ENCODE data around the gene TAF1D.
A peak's percentile ranks its signal among the peaks of the same experiment; 100 is the strongest.

TAF1D gene

DNA sequence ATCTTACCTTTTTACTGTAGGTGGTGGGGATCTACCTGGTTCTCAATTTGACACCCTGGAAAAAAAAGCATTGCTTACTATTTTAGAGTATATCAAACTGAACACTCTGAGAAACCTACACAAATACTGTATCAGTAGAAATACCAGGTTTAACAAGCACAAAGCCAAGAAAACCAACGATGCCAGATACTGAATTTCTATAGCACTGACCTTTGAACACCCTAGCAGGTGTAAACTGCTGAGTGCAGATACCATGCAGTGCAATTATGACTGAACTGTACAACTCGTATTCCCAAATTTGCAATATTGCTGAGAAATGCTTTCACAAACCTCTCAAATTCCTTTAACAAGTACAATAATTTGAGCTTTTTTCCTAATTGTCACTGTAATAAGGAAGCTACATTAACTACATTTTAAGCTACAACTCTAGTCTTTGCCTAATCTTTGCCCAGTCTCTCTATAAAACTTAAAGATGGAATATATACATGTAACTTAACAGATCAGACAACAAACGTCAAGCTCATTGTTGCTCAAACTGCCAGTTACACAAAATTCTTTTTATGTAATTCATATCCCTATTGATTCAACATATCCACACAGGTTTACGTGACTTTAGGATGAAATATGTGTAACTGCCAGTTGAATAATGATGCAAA, 8.9 kb downstream of the TAF1D start:
- H3K4me3 ChIP-seq (ENCODE audit: low read depth, low read length), result no peak overlapping the region
- TF ChIP-seq, protein P1, sequence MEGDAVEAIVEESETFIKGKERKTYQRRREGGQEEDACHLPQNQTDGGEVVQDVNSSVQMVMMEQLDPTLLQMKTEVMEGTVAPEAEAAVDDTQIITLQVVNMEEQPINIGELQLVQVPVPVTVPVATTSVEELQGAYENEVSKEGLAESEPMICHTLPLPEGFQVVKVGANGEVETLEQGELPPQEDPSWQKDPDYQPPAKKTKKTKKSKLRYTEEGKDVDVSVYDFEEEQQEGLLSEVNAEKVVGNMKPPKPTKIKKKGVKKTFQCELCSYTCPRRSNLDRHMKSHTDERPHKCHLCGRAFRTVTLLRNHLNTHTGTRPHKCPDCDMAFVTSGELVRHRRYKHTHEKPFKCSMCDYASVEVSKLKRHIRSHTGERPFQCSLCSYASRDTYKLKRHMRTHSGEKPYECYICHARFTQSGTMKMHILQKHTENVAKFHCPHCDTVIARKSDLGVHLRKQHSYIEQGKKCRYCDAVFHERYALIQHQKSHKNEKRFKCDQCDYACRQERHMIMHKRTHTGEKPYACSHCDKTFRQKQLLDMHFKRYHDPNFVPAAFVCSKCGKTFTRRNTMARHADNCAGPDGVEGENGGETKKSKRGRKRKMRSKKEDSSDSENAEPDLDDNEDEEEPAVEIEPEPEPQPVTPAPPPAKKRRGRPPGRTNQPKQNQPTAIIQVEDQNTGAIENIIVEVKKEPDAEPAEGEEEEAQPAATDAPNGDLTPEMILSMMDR (IDR thresholded peaks at IDR 0.05; ENCODE audit: low read depth, low read length), result no peak
- TF ChIP-seq MYC (IDR thresholded peaks at IDR 0.05; ENCODE audit: low read depth, low read length) (no peak), POLR2A (IDR thresholded peaks at IDR 0.05; ENCODE audit: extremely low read depth, insufficient read length) (no peak)
- TF ChIP-seq, protein P2, sequence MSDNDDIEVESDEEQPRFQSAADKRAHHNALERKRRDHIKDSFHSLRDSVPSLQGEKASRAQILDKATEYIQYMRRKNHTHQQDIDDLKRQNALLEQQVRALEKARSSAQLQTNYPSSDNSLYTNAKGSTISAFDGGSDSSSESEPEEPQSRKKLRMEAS (IDR thresholded peaks at IDR 0.05; ENCODE audit: low read depth, low read length), result no peak
- DNase-seq (ENCODE audit: low read depth), result no peak

DNA sequence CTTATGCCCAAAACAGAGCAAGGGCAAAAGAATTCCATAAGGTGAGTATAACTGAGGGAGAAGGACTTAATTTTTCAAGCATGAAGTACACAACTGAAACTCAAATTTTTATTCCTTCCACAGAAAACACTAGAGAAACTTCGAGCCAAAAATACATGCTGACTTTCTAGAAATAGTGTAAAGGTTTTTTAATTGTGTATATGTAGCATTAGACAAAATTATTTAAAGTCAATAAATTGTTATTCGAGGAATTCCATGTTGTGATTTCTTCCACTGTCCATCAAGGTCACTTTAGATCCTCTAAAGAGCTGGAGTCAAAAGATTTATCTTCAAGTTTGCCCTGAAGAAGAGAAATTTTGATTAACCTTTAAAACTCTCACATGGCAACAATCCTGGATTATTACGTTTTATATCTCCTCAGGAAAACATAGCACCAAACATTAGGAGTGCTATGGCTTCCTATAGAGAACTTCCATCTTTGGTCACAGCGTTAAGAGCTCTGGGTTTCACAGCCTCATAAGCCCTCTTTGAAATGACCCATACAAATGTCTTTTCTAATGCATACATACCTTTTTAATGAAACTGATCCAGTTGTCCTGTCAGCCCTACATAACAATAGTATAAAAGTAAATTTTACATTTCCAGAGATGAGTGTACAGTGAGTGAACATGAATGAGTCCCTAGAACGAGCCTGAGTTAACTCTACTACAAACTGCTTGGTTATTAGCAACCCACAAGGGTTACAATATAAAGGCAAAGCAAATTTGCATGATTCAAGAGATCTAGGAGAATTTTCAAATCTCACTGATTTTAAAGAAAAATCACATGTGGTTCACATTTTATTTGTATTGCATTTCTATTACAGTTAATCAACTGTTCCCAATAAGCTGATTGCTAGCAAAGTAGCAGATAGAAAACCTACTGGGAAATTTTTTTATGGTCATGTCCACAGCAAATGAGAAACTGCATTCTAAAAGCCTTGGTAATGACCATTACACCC, 10.9 kb downstream of the TAF1D start:
- TF ChIP-seq POLR2A (IDR thresholded peaks at IDR 0.05; ENCODE audit: extremely low read depth, insufficient read length) (no peak), MYC (IDR thresholded peaks at IDR 0.05; ENCODE audit: low read depth, low read length) (no peak)
- TF ChIP-seq, protein P1 (IDR thresholded peaks at IDR 0.05; ENCODE audit: low read depth, low read length), result no peak
- TF ChIP-seq, protein P2 (IDR thresholded peaks at IDR 0.05; ENCODE audit: low read depth, low read length), result no peak
- no peak overlapping the region for H3K4me3 ChIP-seq (ENCODE audit: low read depth, low read length)
- DNase-seq (ENCODE audit: low read depth), result no peak

DNA sequence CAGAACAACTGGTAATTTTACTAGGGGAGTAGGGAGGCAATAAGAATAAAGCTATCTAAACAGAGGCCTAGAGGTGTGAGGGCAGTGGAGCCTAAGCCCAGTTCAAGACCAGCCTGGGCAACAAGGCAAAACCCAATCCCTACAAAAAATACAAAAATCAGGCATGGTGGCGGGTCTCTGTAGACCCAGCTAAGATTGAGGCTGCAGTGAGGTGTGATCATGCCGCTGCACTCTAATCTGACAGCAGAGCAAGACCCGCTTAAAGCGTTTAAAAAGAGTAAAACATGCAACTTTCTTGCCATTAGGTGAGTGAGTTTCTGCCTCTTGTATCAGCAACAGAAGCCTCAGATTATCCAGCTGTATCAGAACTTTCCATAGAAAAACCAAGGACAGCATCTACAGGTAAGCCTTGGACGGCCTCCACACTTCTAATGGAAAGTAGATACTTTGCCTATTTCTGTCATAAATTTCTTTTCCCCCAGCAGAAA, 12.1 kb downstream of the TAF1D start:
- peak; percentile 41 for TF ChIP-seq POLR2A (IDR thresholded peaks at IDR 0.05; ENCODE audit: extremely low read depth, insufficient read length)
- TF ChIP-seq, protein P2 (IDR thresholded peaks at IDR 0.05; ENCODE audit: low read depth, low read length), result no peak
- H3K4me3 ChIP-seq (ENCODE audit: low read depth, low read length), result no peak overlapping the region
- no peak for DNase-seq (ENCODE audit: low read depth)

DNA sequence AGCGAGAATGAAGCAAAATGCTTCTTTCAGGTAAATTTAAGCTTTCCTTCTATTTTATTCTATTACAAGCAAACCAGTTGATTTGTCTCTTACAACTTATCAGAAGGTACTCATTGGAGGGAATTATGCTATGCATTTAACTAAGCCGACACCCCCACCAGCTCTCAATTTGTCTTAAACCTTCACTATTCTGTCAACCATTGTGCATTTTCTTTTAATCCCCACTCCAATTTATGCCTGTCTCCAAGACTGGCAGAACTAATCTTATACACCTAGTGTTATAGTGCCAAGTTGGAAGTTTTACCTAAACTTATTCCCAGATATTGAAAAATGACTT, 12.5 kb downstream of the TAF1D start:
- no peak for TF ChIP-seq POLR2A (IDR thresholded peaks at IDR 0.05; ENCODE audit: extremely low read depth, insufficient read length)
- TF ChIP-seq, protein P2 (IDR thresholded peaks at IDR 0.05; ENCODE audit: low read depth, low read length), result no peak
- TF ChIP-seq, protein P1 (IDR thresholded peaks at IDR 0.05; ENCODE audit: low read depth, low read length), result no peak
- TF ChIP-seq MYC (IDR thresholded peaks at IDR 0.05; ENCODE audit: low read depth, low read length), result no peak
- no peak overlapping the region for H3K4me3 ChIP-seq (ENCODE audit: low read depth, low read length)
- no peak for DNase-seq (ENCODE audit: low read depth)

DNA sequence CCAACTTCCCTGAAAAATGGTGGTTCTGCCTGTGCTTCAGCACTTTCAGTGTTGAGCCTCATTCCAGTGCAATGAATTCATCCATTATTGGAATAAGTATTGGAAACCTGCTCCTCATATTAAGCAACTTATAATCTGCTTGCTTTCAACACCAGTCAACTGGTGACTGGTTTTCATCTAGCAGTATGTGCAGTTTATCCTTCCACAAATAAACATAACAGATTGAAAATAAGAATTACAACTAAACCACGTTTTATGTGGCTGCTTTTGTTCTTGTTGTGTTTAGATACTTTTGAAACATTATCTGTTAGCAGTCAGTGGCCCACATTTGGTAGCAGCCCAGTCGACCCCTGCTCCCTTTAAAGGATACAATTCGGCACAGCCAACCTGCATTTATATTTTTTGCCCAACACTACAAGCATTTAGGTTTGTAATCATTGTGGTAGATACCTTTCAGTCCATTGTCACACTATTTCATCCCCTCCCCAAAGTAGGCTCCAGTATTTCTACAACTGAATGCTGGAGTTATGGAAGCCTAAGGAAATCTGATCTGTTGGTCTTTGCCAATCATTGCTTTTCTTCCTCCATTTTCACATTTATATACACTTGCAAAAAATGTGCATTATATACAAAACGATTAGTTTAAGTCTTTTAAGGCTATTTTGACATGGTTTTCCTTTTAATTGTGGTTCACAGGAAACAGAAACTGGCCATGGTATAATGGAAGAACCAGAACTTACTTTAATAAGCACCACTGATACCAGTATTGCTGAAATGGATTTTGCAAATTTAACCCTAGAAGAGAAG, 13.1 kb downstream of the TAF1D start:
- DNase-seq (ENCODE audit: low read depth), result peak; percentile 48
- no peak overlapping the region for H3K4me3 ChIP-seq (ENCODE audit: low read depth, low read length)
- TF ChIP-seq, protein P2 (IDR thresholded peaks at IDR 0.05; ENCODE audit: low read depth, low read length), result no peak

DNA sequence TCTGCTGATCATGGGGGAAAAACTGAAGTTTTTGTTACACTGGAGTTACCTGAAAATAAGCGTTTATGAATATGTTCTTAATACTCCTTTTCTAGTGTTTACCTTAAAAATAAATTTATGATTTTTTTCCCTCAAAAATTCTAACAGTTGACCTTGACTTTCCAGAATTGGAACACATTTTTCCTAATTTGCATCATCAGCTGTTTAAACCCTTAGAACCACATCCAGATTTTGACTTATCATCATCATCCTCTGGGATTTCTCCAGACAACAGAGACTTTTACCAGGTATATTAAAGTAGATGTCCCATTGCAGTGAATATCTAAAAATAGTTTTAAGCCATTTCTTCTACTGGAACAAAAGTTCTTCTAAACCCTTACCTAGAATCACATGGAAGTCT, 17.2 kb downstream of the TAF1D start:
- TF ChIP-seq, protein P2 (IDR thresholded peaks at IDR 0.05; ENCODE audit: low read depth, low read length), result no peak
- TF ChIP-seq MYC (IDR thresholded peaks at IDR 0.05; ENCODE audit: low read depth, low read length), result no peak
- TF ChIP-seq, protein P1 (IDR thresholded peaks at IDR 0.05; ENCODE audit: low read depth, low read length), result no peak
- no peak for TF ChIP-seq POLR2A (IDR thresholded peaks at IDR 0.05; ENCODE audit: extremely low read depth, insufficient read length)
- no peak for DNase-seq (ENCODE audit: low read depth)
- H3K4me3 ChIP-seq (ENCODE audit: low read depth, low read length), result no peak overlapping the region
